CD4-positive, alpha-beta memory T cell (primary cell): ENCODE data around the gene PTPRM. TPM values are rescaled to one million over a fixed set of nuclear protein-coding genes. Genes with fewer than 3 reads are reported as not detected.

Source experiments
- CTCF ChIA-PET: fragments of 350-600 bp; sonication (Branson Sonifier 250); formaldehyde crosslinking; loops from one replicate; lab custom pipeline; 2021; ENCODE audit warnings: inconsistent platforms; ENCODE audit not compliant: partially characterized antibody; lab: Charles Lee
- POLR2A ChIA-PET: fragments of 350-600 bp; sonication (Branson Sonifier 250); formaldehyde crosslinking; loops from one replicate; lab custom pipeline; 2021; ENCODE audit not compliant: partially characterized antibody; lab: Charles Lee
- DNase-seq, 5 donors: peaks; one replicate each; pipeline versions ENCODE4 v3.0.0 to v3.0.0-alpha.2; 2020 to 2022; ENCODE audit warnings: mixed read lengths in 1 of 5
- H3K27ac ChIP-seq: one replicate; pipeline ENCODE4 v1.7.0; 2013; ENCODE audit warnings: low read depth, low read length
- H3K27me3 ChIP-seq: 2 replicates; pipeline ENCODE4 v1.7.0; 2013; ENCODE audit warnings: mild to moderate bottlenecking, low read length, moderate library complexity; ENCODE audit not compliant: insufficient read depth
- H3K36me3 ChIP-seq: 2 replicates; pipeline ENCODE4 v1.7.0; 2013; ENCODE audit warnings: mild to moderate bottlenecking, low read length, moderate library complexity; ENCODE audit not compliant: insufficient read depth
- H3K4me1 ChIP-seq: 2 replicates; pipeline ENCODE4 v1.7.0; 2013; ENCODE audit warnings: mild to moderate bottlenecking, low read length, moderate library complexity; ENCODE audit not compliant: insufficient read depth
- H3K4me3 ChIP-seq, 2 donors: one replicate each; pipeline ENCODE4 v1.7.0; 2013; ENCODE audit warnings: low read length in 2 of 2, mild to moderate bottlenecking in 1 of 2
- H3K9me3 ChIP-seq, 2 donors: one replicate each; pipeline ENCODE4 v1.7.0; 2013; ENCODE audit warnings: low read length in 2 of 2, control low read depth in 1 of 2; ENCODE audit not compliant: control insufficient read depth in 1 of 2
- H3K27ac Mint-ChIP-seq, 7 donors: one replicate each; pipeline ENCODE4 v1.8.0; 2020 to 2021; ENCODE audit warnings: mixed read lengths in 7 of 7, mild to moderate bottlenecking in 6 of 7, inconsistent platforms in 3 of 7, moderate library complexity in 3 of 7
- H3K27me3 Mint-ChIP-seq, 2 donors: one replicate each; pipeline ENCODE4 v1.8.0; 2020 to 2021; ENCODE audit warnings: mixed read lengths in 2 of 2
- H3K36me3 Mint-ChIP-seq, 2 donors: one replicate each; pipeline ENCODE4 v1.8.0; 2020 to 2021; ENCODE audit warnings: mixed read lengths in 2 of 2, inconsistent platforms in 1 of 2, mild to moderate bottlenecking in 1 of 2
- H3K4me1 Mint-ChIP-seq, 4 donors: one replicate each; pipeline ENCODE4 v1.8.0; 2020 to 2021; ENCODE audit warnings: mixed read lengths in 4 of 4, mild to moderate bottlenecking in 1 of 4
- H3K4me3 Mint-ChIP-seq, 8 donors: one replicate each; pipeline ENCODE4 v1.8.0; 2020 to 2021; ENCODE audit warnings: mixed read lengths in 8 of 8, mild to moderate bottlenecking in 7 of 8, moderate library complexity in 6 of 8, inconsistent platforms in 3 of 8
- H3K9me3 Mint-ChIP-seq, 8 donors: one replicate each; pipeline ENCODE4 v1.8.0; 2020 to 2021; ENCODE audit warnings: mixed read lengths in 8 of 8, mild to moderate bottlenecking in 5 of 8, inconsistent platforms in 3 of 8, moderate library complexity in 1 of 8
- intact Hi-C: fragments of 100-400 bp; cut with micrococcal nuclease; formaldehyde crosslinking; loops from one replicate; pipeline ENCODE4 v1.15.1; 2023
- polyA plus RNA-seq, 2 donors: library from polyadenylated mRNA; unstranded; fragments of 300-500 nt; fragmentation: Illumina TruSeq; gene quantifications; one replicate each; pipeline ENCODE4 v1.2.3, GENCODE V29; 2021
- total RNA-seq, 2 experiments: library from RNA; stranded (reverse); gene quantifications; one replicate each; pipeline ENCODE4 v1.2.3, GENCODE V29; 2021

Gene PTPRM
- total and polyA plus RNA-seq, 4 experiments from 2014 or later, result 6.7 to 20.1 (median 12.9) TPM

- Histone ChIP-seq H3K9me3 (no peaks in the 10 kb centered on the region), H3K36me3 (no peaks in the 10 kb centered on the region), H3K4me1 (no peaks in the 10 kb centered on the region), H3K4me3 (no peak overlapping the region), H3K27me3 (no peaks in the 10 kb centered on the region), H3K27ac (no peak overlapping the region)
- Mint-ChIP-seq H3K9me3 (peaks cover 0 to 3% (median 0%) of the 10 kb centered on the region in 8 donors), H3K4me1 (peaks cover 0 to 2% (median 0%) of the 10 kb centered on the region in 4 donors), H3K4me3 (no peak overlapping the region), H3K36me3 (no peaks in the 10 kb centered on the region), H3K27ac (no peak overlapping the region), H3K27me3 (no peaks in the 10 kb centered on the region)
- intact Hi-C loops, result no loop called here
- ChIA-PET POLR2A (no interaction called here), CTCF (no interaction called here)
- DNase-seq, result no peak
Measured at GRCh38 chr18:8030201-8030600, 463.1 kb downstream of the PTPRM start.

DNA sequence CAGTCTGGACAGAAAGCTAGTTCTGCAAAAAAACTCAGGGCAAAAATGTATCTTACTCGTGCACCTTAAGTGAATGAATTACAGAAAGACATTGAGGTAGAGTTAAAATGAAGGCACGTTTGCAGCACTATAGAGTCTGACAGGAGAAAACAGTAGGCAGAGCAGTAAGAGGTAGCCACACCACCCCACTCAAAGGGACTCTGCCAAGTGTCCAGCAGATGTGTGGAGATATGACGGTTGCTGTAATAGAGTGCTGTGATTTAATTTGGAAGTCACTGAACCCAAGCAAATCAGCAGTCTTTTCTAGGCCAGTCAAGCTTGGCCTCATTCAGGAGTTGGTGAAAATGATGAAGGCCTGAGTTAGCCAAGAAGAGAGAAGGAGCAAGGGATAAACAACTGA lies 464.4 kb downstream of the PTPRM start:
- ChIA-PET CTCF (no interaction called here), POLR2A (no interaction called here)
- DNase-seq, result no peak
- no peaks in the 10 kb centered on the region for H3K9me3 ChIP-seq
- no peak overlapping the region for H3K4me3 ChIP-seq
- peaks cover 0 to 3% (median 0%) of the 10 kb centered on the region in 8 donors for H3K9me3 Mint-ChIP-seq
- H3K27me3 ChIP-seq, result no peaks in the 10 kb centered on the region
- H3K36me3 Mint-ChIP-seq, result no peaks in the 10 kb centered on the region
- H3K27me3 Mint-ChIP-seq, result no peaks in the 10 kb centered on the region
- intact Hi-C loops, result no loop called here
- peaks cover 0 to 6% (median 1%) of the 10 kb centered on the region in 4 donors for H3K4me1 Mint-ChIP-seq
- no peak overlapping the region for H3K27ac Mint-ChIP-seq
- no peaks in the 10 kb centered on the region for H3K36me3 ChIP-seq
- H3K4me1 ChIP-seq, result no peaks in the 10 kb centered on the region
- no peak overlapping the region for H3K27ac ChIP-seq
- H3K4me3 Mint-ChIP-seq, result no peak overlapping the region

DNA sequence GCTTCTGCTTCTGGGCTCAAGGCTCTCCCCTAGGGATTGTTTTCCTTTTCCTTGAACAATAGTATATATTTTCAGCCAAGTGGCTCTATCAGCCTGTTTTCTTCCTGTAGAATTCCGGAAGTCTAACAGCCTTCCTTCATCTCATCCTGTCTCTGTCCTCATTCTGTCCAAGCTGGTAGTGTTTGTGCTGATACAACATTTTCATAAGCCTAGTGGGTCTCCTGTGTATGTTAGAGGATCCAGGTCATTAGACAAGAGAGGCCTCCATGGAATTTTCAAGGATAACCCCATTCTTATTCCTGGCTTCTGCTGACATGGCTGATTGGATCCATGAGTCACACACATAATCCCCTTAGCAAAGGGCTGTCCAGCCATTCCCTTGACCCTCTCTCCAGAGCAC lies 467.6 kb downstream of the PTPRM start:
- Mint-ChIP-seq H3K27ac (peak overlapping the region in 1 of 7 donors; percentile 17), H3K27me3 (no peaks in the 10 kb centered on the region), H3K4me3 (no peak overlapping the region), H3K36me3 (no peaks in the 10 kb centered on the region), H3K4me1 (peaks cover 0 to 6% (median 4%) of the 10 kb centered on the region in 4 donors), H3K9me3 (peaks cover 0 to 3% (median 0%) of the 10 kb centered on the region in 8 donors)
- no peaks in the 10 kb centered on the region for H3K27me3 ChIP-seq
- ChIA-PET CTCF (no interaction called here), POLR2A (no interaction called here)
- H3K9me3 ChIP-seq, result no peaks in the 10 kb centered on the region
- H3K36me3 ChIP-seq, result no peaks in the 10 kb centered on the region
- intact Hi-C loops, result no loop called here
- no peak overlapping the region for H3K4me3 ChIP-seq
- DNase-seq, result no peak
- H3K27ac ChIP-seq, result no peak overlapping the region
- H3K4me1 ChIP-seq, result no peaks in the 10 kb centered on the region

GRCh38 chr18:8036551-8036950 lies 469.4 kb downstream of the PTPRM start:
- no peaks in the 10 kb centered on the region for H3K36me3 ChIP-seq
- H3K27ac ChIP-seq, result no peak overlapping the region
- no peak overlapping the region for H3K27ac Mint-ChIP-seq
- ChIA-PET POLR2A (no interaction called here), CTCF (no interaction called here)
- no peaks in the 10 kb centered on the region for H3K9me3 ChIP-seq
- H3K9me3 Mint-ChIP-seq, result peaks cover 0 to 3% (median 0%) of the 10 kb centered on the region in 8 donors
- H3K4me3 Mint-ChIP-seq, result no peak overlapping the region
- H3K27me3 ChIP-seq, result no peaks in the 10 kb centered on the region
- no peaks in the 10 kb centered on the region for H3K27me3 Mint-ChIP-seq
- DNase-seq, result no peak
- no peaks in the 10 kb centered on the region for H3K4me1 ChIP-seq
- H3K4me1 Mint-ChIP-seq, result peaks cover 0 to 6% (median 5%) of the 10 kb centered on the region in 4 donors
- intact Hi-C loops, result no loop called here
- H3K4me3 ChIP-seq, result no peak overlapping the region
- no peaks in the 10 kb centered on the region for H3K36me3 Mint-ChIP-seq

DNA sequence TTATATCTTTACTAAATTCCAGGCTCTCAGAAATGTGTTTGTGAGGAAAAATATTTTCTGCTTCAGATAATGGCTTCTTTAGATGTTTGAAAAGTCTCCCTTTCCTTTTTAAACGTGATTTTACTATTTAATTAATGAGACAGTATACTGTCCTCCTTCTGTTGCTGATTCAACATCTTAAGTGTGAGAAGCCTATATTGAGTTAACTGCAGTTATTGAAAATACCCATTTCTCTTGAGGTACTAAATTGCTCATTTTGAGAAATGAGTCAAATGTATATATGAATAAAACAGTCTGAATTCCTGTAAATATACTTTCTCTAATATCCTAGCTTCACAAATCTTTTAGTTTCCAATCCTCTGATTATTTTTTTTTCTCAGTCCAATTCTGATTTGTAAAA lies 470.2 kb downstream of the PTPRM start:
- DNase-seq, result no peak
- Histone ChIP-seq H3K4me1 (no peaks in the 10 kb centered on the region), H3K27me3 (no peaks in the 10 kb centered on the region), H3K9me3 (no peaks in the 10 kb centered on the region), H3K27ac (no peak overlapping the region), H3K4me3 (no peak overlapping the region), H3K36me3 (no peaks in the 10 kb centered on the region)
- Mint-ChIP-seq H3K9me3 (peaks cover 0 to 3% (median 0%) of the 10 kb centered on the region in 8 donors), H3K27me3 (no peaks in the 10 kb centered on the region), H3K4me3 (no peak overlapping the region), H3K36me3 (no peaks in the 10 kb centered on the region), H3K27ac (peak overlapping the region in 1 of 7 donors; percentile 69), H3K4me1 (peaks cover 0 to 6% (median 5%) of the 10 kb centered on the region in 4 donors)
- ChIA-PET POLR2A (no interaction called here), CTCF (no interaction called here)
- intact Hi-C loops, result no loop called here

GRCh38 chr18:8040021-8040420 lies 472.9 kb downstream of the PTPRM start:
- no peak for DNase-seq
- POLR2A ChIA-PET, result no interaction called here
- intact Hi-C loops, result no loop called here
- Mint-ChIP-seq H3K36me3 (no peaks in the 10 kb centered on the region), H3K9me3 (peaks cover 0 to 4% (median 0%) of the 10 kb centered on the region in 8 donors), H3K27me3 (no peaks in the 10 kb centered on the region), H3K4me1 (peaks cover 0 to 17% (median 6%) of the 10 kb centered on the region in 4 donors), H3K4me3 (no peak overlapping the region), H3K27ac (no peak overlapping the region)
- Histone ChIP-seq H3K27ac (no peak overlapping the region), H3K4me3 (no peak overlapping the region), H3K27me3 (no peaks in the 10 kb centered on the region), H3K4me1 (no peaks in the 10 kb centered on the region), H3K9me3 (no peaks in the 10 kb centered on the region), H3K36me3 (no peaks in the 10 kb centered on the region)
- CTCF ChIA-PET, result no interaction called here

- intact Hi-C loops, result no loop called here
- no peak overlapping the region for H3K27ac Mint-ChIP-seq
- ChIA-PET CTCF (no interaction called here), POLR2A (no interaction called here)
- peaks cover 0 to 4% (median 0%) of the 10 kb centered on the region in 8 donors for H3K9me3 Mint-ChIP-seq
- DNase-seq, result no peak
- no peaks in the 10 kb centered on the region for H3K36me3 Mint-ChIP-seq
- no peak overlapping the region for H3K27ac ChIP-seq
- H3K27me3 Mint-ChIP-seq, result no peaks in the 10 kb centered on the region
- no peaks in the 10 kb centered on the region for H3K4me1 ChIP-seq
- no peak overlapping the region for H3K4me3 ChIP-seq
- no peaks in the 10 kb centered on the region for H3K27me3 ChIP-seq
- H3K4me1 Mint-ChIP-seq, result peaks cover 6 to 29% (median 11%) of the 10 kb centered on the region in 4 donors
- H3K36me3 ChIP-seq, result no peaks in the 10 kb centered on the region
- H3K9me3 ChIP-seq, result no peaks in the 10 kb centered on the region
- no peak overlapping the region for H3K4me3 Mint-ChIP-seq
Measured at GRCh38 chr18:8041526-8042111, 474.5 kb downstream of the PTPRM start.
